ENCODE data around the gene MTCH1.

The MTCH1 gene

DNA sequence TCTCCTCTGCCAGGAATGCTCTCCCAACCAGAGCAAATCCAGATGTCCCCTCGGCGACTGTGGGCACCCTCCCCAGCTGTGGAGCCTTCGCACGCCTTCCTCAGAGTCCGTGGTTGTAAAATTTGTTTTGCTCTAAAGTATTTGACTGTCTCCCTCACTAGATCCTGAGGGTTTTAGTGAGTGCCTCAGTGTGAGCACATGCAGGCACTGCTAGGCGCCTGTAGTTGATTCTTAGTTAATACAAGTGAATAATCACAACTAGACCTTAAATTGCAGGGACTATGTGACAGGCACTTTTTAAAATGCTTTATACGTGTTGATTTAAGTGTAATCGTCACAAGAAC, 680 bp upstream of the MTCH1 start:
- H3K4me3 ChIP-seq (replicated peaks; ENCODE audit: low read depth, low read length), result peak overlapping the region; percentile 99
- TF ChIP-seq, protein P1, sequence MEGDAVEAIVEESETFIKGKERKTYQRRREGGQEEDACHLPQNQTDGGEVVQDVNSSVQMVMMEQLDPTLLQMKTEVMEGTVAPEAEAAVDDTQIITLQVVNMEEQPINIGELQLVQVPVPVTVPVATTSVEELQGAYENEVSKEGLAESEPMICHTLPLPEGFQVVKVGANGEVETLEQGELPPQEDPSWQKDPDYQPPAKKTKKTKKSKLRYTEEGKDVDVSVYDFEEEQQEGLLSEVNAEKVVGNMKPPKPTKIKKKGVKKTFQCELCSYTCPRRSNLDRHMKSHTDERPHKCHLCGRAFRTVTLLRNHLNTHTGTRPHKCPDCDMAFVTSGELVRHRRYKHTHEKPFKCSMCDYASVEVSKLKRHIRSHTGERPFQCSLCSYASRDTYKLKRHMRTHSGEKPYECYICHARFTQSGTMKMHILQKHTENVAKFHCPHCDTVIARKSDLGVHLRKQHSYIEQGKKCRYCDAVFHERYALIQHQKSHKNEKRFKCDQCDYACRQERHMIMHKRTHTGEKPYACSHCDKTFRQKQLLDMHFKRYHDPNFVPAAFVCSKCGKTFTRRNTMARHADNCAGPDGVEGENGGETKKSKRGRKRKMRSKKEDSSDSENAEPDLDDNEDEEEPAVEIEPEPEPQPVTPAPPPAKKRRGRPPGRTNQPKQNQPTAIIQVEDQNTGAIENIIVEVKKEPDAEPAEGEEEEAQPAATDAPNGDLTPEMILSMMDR (IDR thresholded peaks at IDR 0.05; ENCODE audit: low read length, missing control alignments), result no peak
- DNase-seq (ENCODE audit: low read depth), result no peak

DNA sequence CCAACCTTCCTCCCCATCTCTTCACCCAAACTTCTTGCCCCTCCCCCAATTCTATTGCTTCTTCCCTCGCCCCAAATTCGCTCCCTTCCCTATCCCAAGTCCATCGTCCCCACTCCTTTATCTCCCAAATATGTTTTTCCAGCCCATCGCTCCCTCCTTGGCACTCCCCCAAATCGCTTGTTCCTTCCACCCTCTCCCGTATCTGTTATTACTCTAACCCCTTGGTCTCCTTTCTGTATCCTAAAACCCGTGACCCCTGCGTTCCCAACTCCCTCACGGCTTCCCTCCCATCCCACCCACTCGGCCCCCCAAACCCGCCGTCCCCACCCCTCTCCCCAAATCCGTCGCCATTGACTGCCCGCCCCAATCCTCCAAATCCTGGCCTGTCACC, 584 bp downstream of the MTCH1 start:
- peak overlapping the region; percentile 99 for H3K4me3 ChIP-seq (replicated peaks; ENCODE audit: low read depth, low read length)
- no peak for DNase-seq (ENCODE audit: low read depth)
- TF ChIP-seq, protein P1 (IDR thresholded peaks at IDR 0.05; ENCODE audit: low read length, missing control alignments), result no peak

DNA sequence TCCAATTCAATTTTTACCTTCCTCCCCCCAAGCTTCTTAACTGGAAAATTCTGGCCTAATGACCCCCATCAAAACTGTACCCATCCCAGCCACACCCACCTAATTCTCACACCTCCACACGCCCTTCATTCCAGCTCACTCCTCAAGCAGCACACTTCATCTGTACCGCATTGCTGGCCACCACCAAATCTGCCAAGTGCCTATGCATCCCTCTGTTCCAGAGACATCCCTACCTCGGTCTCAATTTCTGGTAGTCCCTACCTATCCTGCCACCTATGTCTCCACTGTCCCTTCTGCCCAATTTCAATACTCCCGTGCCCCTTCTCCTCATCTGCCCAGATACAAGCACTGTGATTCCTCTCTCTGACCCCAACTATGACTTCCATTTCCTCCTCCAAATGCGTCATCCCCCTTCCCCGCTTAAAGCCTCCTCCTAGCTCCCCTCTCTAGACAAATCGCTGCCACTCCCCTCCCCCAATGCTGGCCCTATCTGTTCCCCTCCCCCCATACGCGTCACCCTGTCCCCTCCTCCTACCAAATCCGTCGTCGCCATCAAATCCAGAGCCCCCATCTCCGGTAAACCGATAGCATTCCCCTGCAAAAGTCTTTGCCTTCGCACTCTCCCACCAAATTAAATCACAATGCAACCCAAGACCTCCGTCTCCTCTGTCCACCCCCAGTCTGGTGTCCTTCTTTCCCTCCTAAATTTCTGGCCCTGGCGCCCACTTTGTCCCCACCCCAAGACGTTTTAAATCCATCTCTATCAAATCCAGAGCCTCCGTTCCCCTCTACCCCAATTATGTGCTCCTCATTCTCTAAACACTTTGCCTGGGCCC, 1.2 kb downstream of the MTCH1 start:
- TF ChIP-seq, protein P1 (IDR thresholded peaks at IDR 0.05; ENCODE audit: low read length, missing control alignments), result no peak
- peak; percentile 77 for DNase-seq (ENCODE audit: low read depth)
- peak overlapping the region; percentile 99 for H3K4me3 ChIP-seq (replicated peaks; ENCODE audit: low read depth, low read length)

DNA sequence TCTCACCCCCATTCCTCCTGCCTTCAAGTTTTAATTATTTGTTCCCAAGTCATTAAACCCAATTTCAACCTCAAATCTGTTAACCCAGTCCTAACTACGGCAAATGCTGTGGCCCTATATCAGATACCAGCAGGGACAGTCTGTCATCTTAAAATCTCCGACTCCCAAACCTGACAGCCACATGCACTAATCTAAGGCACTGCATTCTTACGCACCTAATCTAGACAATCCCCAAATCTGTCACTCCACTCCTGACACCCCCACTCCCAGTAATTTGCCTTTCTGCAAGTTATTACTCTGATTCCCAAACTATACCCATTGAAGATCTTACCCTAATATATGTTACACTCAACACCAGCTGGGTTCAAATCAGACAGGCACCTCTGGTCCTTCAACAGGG, 2.5 kb downstream of the MTCH1 start:
- no peak for DNase-seq (ENCODE audit: low read depth)
- TF ChIP-seq, protein P1 (IDR thresholded peaks at IDR 0.05; ENCODE audit: low read length, missing control alignments), result no peak
- peak overlapping the region; percentile 99 for H3K4me3 ChIP-seq (replicated peaks; ENCODE audit: low read depth, low read length)

DNA sequence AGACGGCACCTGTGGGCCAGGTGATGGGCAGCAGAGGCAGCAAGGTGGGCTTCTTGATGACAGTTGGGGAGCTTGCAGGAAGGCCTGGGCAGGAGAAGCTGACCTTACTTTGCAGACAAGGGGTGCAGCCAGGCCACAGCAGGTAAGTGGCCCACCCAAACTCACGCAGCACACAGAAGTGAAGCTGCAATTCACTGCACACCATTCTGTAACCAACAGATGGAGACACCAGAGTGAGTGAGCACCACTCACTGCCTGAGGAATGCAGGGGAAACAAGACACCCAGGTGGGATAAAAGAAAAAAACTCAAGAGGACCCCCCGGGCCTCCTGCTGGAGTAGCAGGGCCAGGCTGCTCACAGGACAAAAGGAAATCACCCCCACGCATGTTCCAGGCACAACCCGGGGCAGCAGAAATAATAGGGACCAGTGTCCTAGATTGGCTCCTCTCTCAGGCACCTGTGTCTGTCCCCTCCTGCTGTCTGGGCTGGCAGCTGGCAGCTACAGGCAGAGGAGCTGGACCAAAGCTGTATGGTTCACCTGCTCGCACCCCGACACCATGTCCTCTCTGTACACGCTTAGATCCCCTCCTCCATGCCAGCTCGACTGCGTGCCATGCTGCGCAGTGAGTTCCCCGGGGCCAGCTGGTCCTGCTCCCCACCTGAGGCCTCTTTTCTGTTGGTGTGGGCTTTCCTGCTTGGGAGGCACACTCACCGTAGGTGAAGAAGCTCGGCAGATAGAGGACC, 4.9 kb downstream of the MTCH1 start:
- DNase-seq (ENCODE audit: low read depth), result no peak
- TF ChIP-seq, protein P1 (IDR thresholded peaks at IDR 0.05; ENCODE audit: low read length, missing control alignments), result no peak
- H3K4me3 ChIP-seq (replicated peaks; ENCODE audit: low read depth, low read length), result no peak overlapping the region

DNA sequence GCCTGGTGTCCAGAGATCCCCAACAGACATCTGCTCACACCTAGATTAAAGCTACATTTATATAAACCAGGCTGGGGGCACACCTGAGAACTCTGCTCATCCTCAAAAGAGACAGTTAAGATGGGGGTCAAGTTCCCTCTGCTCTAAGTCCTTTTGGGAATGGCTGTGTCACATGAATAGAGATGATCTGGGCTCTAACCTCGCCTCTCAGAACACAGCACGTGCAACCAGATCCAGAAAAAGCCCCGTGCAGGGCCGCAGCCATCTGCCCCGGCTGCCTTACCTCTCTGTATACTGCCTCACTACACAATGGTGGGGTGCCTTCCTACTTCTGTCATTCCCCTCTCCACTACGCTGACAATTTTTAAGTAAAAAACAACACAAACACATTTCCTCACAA, 5.9 kb downstream of the MTCH1 start:
- TF ChIP-seq, protein P1 (IDR thresholded peaks at IDR 0.05; ENCODE audit: low read length, missing control alignments), result no peak
- H3K4me3 ChIP-seq (replicated peaks; ENCODE audit: low read depth, low read length), result no peak overlapping the region
- no peak for DNase-seq (ENCODE audit: low read depth)
